CD4-positive, alpha-beta T cell treated with Interleukin-4 for 4 hours (primary cell): ENCODE data around the gene SPSB3.
"Not testable (repeated sequence)": the region's sequence is repeated elsewhere in the genome, so short reads cannot be mapped to it uniquely, and the experiment has no call there.

Source experiments
- DNase-seq: peaks from one replicate; pipeline ENCODE4 v3.0.0-alpha.2; 2020

Gene SPSB3

DNA sequence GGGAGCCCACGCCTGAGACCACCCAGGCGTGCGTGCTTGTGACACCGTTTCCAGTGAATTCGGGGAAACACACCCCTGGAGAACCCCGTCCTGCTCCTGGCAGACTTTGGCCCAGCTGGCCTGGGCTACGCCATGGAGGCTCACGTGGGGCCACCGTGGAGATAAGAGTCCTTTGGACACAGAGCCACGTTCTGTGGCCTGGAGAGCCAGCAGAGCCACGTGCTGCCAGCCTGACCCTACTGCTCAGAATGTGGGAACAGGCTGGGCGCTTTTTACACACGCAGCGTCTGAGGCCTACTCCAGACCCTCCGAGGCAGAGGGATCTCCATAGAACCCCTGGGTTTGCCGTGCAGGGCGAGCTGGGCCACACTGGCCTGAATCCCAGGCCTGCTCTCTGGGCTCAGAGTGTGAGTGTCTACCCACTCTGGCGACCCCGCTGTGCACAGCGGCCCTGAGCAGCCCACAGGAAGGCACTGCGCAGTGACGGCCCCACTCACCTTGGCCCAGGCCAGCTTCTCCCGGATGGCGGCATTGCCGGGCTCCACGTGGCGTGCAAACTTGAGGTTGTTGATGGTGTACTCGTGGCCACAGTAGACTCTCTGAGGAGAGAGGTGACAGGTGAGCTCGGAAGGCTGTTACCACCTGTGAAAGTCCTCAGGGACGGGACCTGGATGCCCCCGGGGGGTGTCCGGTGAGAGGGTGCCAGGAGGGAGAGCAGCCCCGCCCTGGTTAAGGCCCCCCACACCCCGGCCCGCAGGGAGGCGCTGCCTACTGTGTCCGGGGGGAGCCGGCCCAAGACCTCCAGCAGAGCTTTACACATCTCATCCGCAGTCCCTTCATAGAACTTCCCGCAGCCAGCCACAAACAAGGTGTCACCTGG lies 34.3 kb upstream of the SPSB3 start:
- no peak for DNase-seq

DNA sequence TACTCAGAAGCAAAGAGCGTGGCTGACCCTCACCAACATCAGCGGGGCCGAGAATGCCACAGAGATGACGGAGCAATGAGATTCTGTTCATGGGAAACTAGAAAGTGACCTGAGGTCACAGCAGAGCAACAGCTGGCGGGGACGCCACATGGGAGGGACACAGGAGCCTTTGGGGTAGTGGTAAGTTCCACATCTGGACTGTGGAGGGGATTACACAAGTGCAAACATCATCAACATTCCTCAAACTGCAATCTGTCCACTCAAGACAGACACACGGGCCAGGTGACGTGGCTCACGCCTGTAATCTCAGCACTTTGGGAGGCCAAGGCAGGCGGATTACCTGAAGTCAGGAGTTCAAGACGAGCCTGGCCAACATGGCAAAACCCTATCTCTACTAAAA lies 33.1 kb upstream of the SPSB3 start:
- DNase-seq = no peak

DNA sequence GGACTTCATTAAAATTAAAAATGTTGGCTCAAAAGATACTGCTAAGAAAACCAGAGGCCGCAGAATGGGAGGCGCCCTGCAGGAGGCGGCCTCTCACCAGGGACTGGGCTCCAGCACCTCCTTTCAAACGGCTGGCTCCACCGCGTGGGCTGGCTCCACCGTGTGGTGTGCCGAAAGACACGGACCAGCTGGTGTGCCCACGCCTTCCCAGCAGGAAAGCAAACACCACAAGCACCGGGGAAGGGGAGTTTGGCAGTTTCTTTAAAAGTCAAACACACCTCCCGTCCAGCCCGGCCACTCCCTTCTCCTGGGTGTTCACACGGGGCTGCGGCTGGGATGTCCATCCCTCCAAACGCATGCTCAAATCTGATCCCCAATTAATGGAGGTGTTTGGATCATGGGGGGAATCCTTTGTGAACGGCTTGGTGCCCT lies 30.4 kb upstream of the SPSB3 start:
- DNase-seq = peak; percentile 8

DNA sequence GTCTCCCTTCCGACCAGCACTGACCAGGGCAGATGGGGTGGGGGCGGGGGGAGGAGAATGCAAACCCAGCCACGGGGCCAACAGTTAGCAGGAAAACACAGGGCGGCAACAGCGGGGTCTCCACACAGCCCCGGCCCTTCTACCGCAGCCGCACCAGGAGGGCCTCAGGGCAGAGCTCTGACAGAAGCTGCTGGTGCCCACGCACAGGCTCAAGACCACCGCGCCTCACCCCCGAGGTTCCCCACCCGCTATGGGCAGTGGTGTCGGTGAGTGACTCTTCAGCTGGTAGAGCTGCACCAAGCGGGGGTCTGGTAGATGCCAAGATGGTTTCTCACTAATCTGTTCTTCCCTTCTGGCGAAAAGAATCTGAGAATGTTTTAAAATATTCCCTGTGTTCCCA lies 28.2 kb upstream of the SPSB3 start:
- no peak for DNase-seq

DNA sequence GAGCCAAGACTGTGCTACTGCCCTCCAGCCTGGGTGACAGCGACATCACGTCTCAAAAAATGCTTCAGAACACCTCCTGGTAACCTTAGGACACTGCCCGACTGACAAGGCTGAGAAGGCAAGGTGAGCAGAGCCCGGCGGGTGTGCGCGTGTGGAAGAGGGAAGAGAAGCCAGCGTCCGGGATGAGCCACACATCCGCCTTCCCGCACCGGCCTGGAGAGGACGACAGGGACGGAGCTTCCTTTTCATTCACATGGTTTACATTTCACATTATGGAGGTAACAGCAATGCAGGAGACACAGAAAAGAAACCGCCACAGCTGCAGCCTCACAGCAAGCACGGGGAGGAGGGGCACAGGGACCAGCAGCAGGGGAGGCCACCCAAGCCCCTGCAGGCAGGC lies 27.7 kb upstream of the SPSB3 start:
- no peak for DNase-seq

DNA sequence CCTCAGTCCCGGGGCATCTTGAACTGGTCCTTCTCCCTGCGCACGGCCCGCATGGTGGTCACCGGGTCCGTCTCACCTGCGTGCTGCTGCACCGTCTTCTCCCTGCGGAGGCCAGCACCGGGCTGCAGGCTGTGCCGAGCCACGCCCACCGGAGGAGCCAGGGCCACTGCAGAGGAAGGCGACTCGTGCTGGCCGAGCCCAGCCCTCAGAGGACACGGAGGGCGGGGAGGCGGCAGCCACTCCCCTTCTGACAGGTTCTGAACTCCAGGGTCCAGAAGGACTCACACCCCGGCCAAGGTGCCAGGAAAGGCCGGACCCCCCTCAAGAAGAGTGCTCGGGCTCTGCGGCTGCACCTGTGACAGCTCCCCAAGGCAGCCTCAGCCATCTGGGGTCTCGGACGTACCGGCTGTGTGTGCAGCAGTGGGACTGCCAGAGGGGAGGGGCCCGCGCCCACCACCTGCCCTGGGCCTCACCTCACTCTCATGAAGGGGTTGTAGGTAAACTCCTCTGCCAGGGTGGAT lies 27.0 kb upstream of the SPSB3 start:
- no peak for DNase-seq

DNA sequence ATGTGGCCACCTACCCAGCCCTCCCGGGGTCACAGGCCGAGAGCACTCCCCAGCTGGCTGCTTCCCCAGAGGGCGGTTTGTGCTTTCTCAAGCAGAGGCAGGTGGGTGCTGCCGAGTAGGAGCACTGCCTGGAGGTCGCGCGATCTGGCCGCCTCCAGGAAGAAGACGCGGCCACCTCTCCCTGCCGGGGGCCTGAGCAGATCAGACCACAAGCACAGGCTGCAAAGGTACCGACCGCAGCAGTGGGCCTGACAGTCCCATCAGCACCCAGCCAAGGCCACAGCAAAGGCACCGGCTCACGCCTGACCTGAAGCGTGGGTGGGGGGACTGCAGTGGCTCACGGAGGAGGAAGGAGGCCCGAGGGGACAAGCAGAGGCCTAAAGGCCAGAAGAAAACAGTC lies 26.3 kb upstream of the SPSB3 start:
- DNase-seq = no peak

DNA sequence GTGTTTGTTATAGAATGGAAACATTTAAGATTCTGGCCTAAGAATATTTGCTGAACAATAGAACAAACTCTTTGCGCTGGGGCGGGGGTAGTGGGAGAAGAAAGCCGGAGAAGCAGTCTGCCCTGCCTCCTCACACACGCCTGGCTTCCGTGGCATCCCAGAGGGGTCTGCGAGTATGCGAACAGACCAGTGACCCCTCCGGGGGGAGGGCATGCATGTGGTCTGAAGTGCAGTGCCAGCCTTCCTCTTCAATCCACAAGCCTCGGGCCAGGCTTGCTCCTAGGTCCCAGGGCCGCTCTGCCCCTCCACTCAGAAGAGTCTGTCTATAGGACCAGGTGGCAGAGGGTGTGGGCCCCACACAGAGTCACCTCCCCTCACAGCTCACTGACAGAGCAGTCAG lies 25.3 kb upstream of the SPSB3 start:
- DNase-seq = no peak

DNA sequence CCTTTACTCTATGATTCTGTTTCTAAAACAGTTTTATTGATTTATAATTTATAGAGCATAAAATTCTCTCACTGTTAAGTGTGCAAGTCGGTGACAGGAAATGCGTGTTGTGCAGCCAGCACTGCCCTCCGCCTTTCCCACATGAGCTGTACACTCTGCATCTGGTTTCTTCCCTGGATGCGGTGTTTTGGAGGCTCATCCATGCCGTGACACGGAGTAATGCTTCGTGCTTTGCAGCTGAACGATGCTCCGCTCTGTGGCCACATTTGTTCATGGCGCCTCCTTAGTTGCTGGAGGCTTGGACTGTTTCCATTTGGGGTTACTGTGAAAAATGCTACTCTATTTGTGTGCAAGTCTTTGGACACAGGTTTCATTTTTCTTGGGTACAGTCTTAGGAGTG lies 18.3 kb upstream of the SPSB3 start:
- no peak for DNase-seq

DNA sequence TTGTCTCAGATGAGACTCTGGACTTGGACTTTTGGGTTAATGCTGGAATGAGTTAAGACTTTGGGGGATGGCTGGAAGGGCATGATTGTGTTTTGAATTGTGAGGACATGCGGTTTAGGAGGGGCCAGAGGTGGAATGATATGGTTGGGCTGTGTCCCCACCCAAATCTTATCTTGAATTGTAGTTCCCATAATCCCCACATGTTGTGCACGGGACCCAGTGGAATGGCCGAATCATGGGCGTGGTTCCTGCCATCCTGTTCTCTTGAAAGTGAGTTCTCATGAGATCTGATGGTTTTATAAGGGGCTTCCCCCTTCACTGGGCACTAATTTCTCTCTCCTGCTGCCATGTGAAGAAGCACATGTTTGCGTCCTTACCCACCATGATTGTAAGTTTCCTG lies 16.9 kb upstream of the SPSB3 start:
- DNase-seq = not testable (repeated sequence)

DNA sequence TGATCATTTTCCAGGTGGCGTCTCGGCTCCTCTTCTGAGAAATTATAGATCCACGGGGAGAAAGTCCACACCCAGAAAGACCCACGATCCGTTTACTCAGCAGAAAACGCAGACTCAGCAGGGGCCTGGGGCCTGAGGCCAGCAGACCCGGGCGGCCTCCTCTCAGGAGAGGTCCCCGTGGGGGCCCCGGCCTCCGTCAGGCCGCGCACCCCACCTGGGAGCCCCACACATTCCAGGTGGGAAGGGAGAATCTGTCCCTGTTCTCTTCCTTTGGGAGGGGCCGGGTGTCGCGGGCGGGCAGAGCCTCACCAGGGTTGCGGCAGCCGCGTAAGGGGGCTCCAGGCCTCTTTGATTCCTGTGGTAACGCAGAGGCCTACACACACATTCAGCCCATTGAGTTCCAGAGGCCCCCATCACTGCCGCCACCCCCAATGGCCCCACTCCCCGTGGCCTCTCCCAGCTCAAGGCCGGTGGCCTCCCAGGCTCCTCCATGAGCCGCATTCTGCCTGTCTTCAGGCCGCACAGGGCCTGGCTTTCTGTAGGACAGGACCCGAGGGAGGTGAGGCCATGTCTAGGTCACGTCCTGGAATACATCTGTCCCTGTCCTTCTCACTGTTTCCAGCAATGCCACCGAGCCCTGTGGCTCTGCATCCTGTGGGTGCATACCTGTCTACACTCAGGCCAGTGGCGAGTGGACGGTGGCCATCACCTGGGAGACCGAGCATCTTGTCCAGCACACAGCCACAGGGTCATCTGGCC lies 12.7 kb upstream of the SPSB3 start:
- DNase-seq = no peak

DNA sequence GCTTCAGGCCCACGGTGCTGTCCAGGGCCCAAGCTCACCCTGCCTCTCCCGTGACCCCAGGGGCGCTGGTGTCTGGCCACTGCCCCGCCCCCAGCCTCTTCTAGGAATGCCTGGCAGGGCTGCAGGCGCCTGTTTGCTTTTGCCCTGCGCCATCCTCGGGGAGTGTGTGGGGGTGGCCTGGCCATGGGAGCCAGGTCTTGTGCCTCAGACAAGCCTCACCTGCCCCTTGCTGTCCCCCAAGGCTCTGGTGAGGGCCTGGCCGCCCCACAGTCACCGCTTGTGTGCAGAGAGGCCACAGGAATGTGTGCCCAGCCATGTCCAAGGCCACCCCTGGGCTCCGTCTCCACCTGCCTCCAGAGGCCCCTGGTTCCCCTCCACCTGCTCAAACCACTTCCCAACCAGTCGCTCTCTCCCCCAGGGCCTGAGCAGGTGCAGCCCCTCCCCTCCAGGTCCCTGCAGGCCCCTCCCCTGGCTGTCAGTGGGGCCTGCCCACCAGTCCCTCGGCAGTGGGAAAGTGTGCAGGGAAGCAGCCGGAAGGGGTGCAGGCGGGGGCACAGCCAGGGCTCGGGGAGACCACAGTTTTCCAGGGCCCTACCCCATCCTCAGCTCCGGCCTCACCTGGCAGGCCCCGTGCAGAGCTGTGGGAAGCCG lies 12.0 kb upstream of the SPSB3 start:
- DNase-seq = no peak

DNA sequence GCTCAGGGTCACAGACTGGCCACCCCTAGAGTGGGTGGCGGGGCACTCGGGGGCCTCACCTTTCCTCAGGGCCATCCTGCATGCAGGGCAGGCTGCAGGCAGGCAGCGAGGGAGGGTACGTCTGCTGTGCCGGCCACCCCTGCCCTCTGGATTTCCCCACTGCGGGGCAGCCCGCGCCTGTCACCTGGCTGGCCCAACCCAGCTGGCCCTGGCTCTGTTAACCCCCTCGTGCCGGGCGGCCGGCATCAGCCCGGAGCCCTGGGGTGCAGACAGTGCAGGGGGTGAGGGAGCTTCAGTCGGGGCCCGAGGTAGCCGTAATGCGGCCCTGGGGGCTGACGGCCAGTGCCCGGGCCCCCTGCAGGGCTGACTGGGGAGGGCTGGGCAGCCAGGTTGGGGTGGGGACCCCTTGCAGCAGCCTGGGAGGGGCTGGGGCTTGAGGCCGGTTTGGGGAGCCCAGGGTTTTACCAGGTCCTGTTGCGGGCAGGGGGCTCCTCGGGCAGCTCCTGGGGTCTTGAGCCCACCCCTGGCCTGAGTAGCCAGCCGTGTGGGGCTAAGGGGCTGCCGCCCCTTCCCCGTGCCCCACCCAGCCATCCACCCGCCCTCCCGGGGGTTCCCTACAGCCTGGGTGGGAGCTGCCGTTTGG lies 11.3 kb upstream of the SPSB3 start, which contains the start of gene IGFALS:
Gene IGFALS (minus strand): TSS at position 128 of the 643 bp plus-strand sequence. CDS start 53 bp downstream, at position 75.
- no peak for DNase-seq

DNA sequence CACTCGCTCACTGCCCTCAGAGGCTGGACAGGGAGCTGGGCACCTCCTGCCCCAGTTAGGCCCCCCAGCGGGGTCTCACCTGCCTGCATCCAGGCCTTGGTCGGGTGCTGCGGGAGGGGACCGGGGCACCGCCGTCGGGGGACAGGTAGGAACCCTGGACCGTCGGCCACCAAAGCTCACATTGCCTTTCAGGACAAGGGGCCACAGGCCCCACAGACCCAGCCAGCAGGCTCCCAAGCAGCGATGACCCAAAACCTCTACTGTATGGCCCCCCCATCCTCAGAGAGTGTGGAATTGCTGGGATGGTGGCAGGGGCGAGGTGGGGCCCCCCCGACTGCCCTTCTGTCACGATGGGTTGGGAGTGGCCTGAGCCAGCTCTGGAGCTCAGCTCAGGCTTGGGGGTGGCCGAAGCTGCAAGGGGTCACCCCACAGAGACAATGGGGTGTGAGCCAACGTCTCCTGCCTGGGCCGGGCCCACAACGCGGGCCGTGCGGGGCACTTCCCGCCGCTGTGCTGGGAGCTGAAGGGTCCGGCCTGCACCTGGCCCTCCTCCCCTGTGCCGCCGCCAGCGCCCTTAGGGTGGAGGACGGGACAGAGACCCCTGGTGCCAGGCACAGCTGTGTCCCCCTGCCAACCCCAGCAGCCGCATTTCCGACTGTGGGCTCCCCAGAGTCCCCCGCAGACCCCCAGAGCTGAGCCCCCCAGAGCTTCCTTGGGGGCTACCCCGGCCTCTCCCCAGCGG lies 10.6 kb upstream of the SPSB3 start:
- DNase-seq = no peak

DNA sequence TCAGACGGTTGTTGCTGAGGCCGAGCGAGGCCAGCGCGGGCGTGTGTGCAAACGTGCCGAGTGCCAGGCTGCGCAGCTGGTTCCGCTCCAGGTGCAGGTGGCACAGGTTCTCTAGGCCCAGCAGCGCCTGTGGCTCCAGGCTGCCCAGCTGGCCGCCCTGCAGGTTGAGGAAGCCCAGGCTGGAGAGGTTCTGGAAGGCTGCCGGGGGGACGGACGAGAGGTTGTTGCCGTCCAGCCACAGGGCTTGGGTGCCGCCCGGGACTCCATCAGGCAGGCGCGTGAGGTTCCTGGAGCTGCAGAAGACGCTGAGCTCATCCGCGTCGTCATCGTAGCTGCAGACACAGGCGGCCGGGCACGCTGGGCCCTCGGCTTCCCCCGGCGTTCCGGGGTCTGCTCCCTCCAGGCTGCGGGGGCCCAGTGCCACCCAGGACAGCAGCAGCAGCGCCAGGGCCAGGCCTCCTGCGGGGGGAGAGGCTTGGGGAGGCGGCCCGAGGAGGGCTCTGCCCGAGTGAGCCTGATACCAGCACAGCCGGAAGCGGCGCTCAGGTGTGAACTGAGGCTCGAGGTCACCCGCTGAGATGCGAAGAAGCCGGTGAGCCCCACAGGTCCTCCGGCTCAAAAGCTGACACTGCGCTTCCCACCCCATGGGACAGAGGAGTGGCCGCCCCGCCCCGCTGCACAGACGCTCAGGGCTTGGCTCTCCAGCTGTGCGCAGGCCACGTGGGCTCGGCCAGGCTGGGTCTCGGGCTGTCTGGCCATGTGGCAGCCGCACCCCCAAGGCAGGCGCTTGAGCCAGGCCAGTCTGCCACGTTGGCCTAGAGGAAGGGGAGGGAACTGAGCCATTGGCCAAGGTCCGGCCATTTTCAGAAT lies 9.8 kb upstream of the SPSB3 start:
- no peak for DNase-seq

DNA sequence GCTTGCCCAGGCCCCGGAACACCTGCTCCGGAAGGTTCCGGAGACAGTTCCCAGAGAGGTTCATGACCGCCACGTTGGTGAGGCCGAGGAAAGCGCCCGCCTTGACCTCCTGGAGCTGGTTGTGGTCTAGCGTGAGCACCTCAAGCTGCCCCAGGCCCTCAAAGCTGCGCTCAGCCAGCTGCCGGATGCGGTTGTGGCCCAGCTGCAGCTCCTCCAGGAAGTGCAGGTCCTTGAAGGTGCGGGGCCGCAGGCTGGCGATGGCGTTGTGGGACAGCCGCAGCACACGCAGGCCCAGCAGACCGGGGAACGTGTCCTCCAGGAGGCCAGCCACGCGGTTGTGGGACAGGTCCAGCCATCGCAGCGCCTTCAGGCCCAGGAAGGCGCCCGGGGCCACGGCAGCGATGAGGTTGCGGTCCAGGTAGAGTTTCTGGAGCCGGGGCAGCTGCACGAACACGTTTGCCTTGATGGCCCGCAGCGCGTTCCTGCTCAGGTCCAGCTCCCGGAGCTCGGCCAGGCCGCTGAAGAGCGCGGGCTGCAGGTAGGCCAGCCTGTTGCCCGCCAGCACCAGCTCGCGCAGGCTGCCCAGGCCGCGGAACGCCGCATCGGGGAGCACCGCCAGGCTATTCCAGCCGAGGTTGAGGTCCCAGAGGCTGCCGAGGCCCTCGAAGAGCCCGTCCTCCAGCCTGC lies 9.0 kb upstream of the SPSB3 start:
- DNase-seq = no peak

DNA sequence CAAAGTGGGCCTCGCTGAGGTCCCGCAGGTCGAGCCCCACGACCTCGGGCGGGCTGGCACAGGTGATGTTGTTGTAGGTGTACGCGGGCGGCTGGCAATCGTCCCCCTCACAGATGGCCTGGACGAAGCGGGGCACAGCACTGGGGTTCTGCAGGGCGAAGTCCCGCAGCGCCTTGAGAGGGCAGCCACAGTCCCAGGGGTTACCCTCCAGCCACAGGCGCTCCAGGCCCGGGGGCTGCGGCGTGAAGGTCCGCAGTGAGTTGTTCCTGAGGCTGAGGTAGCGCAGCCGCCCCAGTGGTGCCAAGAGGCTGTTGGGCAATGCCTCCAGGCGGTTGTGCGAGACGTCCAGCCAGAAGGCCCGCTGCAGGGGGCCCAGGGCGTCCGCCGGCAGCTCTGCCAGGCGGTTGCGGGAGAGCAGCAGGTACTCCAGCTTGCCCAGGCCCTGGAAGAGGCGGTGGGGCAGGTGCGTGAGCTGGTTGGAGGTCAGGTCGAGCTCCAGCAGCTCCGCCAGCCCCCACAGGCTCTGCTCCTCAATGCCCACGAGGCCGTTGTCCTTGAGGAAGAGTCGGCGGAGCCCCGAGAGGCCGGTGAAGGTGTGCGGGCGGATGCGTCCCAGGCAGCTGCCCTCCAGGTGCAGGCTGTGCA lies 8.4 kb upstream of the SPSB3 start:
- no peak for DNase-seq

DNA sequence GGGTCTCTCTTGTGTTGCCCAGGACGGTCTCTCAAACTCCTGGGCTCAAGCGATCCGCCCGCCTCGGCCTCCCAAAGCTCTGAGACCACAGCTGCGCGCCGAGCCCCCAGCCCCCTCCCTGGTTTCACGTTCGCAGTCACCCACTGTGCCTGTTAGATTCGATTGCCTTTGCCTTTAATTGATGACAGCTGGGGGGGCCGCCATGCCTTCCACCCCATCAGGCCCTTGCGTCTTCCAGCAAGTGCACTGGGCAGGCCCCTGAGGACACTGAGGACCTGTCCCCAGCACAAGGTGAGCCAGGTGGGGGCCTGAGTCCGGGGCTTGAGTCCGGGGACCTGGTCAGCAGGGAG lies 7.9 kb upstream of the SPSB3 start:
- no peak for DNase-seq

DNA sequence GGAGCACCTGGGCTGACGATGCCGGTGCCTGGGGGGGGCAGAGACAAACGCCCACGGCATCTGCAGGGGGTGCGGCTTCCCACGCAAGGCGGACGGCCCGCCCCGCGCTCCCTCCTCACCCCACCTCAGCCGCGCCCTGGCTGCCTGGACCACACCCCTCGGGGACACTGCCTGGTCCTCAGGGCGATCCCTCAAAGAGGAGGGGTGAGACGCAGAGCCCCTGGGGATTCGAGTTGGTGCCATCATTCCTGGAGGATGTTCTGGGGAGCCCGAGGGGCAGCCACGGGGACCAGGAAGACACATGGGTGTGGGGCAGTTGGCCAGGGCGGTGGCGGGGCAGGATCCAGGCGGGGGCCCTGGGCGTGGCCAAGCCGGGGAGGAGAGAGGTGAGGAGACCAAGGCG lies 7.3 kb upstream of the SPSB3 start:
- no peak for DNase-seq

DNA sequence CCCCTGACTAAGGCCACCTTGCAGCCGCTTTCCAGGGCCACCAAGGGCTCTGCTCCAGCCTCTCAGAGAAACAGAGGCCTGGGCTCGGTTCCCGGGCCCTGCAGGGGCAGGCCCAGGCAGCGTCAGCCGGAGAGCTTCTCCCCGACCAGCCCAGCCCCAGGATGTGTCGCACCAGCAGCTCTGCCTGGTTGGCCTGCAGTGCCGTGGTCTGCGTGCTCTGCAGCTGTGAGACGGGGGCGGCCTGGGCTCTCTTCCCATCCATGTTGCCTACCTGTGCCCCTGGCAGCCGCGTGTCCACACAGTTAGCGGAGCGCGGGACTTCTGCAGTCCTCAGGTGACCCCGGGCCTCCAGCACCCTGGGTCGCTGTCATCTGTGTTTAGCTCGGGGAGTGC lies 6.3 kb upstream of the SPSB3 start:
- DNase-seq = no peak
